COLO668 (cell line): Measurements from ENCODE around the gene PMM2.
"Not testable (repeated sequence)": the region's sequence is repeated elsewhere in the genome, so short reads cannot be mapped to it uniquely, and the experiment has no call there.

Experiments used
- DNase-seq: peaks from one replicate; lab custom pipeline; 2025; ENCODE audit not compliant: unreplicated experiment; lab: John Stamatoyannopoulos, UW

Gene PMM2

DNA sequence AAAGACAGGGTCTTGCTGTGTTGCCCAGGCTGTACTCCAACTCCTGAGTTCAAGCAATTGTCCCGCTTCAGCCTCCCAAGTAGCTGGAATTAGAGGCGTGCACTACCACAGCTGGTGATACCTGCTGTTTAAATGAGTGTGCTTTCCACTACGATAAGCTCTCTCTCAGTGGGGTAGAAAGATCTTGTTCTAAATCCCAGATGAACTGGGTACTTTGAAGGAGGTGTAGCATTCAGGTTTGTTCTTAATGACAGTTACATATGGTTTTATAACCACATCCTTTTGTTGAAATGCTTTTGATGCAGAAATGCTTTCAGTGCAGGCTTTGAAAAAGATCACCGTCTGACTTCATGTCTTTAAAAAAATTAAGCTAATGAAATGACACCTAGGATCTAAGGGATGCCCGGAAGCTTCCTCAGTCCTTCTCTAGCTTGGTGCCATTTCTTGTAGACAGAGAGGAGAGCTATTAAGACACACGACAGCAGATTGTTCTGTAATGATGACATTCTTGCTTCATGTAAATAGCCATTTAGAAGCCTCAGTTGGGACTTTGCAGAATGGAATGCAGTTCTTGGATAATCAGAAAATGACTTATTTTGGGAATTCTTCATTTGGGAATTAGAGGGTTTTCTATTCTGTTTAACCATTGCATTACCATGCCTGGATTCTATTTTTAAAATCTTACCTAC lies 19.5 kb downstream of the PMM2 start:
- DNase-seq: no peak

DNA sequence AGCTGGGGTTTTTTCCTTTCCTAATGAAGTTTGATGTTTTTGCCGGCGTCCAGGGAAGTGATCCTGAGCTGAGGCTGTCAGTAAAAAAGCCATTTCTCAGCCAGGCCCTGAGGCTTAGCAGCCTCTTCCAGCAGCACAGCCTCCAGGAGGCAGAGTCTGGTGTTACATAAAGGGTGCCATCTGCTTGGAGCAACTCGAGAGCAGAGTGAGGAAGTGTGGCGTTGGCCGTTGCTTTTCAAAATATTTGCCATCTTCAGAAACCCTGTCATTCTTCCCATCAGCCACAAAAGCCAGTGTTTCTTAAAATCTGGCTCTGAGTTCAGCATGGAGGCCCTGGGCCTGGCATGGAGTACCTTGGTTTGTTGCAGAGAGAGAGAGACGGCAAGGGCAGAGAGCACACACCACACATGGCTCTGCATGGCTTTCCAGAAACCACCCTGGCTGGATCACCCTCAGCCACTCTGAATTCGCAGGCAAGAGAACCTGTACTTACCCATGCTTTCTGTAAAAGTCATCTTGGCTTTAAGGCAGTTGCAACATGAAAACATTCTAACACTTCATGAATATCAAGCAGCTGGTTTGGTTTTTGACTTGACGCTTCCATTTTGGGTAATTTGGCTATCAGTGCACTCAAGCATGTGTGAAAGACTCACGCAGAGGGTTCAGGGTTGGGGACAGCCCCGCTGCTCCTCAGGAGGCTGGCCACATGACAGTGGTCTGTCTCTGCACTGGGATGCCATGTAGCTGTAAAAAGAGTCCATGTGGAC lies 21.0 kb downstream of the PMM2 start:
- DNase-seq: no peak

DNA sequence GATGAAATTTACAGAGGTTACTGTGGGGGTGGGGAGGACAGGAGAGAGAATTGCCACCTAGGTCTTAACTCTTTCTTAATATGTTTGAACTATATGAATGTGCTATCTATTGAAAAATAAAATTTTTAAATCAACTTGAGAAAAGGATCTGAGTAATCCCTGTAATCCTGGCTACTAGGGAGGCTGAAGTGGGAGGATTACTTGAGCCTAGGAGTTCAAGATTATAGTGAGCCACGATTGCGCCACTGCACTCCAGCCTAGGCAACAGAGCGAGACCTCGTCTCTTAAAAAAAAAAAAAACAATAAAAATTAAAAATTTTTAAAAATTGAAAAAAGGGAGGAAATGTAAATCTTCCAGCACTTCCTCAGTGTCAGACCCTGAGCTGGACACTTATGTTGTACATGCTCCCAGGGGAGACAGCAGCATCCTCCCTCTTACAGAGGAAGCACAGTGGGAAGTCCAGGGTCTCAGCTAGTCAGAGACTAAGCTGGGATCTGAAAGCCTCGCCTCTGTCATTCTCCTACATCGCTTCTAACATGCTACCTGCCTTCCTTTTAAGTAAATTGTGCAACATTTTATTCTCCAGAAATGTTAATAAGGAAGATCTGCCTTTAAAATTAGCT lies 21.9 kb downstream of the PMM2 start:
- no peak for DNase-seq

DNA sequence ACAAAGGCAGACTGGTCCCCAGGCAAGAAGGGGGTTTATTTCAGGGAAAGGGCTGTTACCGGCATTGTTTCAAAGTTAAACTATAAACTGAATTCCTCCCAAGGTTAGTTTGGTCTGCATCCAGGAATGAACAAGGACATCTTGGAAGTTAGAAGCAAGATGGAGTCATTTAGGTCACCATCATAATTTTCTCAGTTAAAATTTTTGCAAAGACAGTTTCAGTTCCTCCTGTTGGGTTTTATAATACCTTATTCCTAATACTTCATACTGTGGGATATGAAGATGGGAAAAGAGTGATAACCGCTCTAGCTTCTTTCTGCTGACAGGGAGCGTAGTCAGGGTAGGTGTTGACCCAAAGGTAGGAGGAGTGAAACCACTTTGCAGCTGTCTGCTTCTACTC lies 24.8 kb downstream of the PMM2 start:
- no peak for DNase-seq

DNA sequence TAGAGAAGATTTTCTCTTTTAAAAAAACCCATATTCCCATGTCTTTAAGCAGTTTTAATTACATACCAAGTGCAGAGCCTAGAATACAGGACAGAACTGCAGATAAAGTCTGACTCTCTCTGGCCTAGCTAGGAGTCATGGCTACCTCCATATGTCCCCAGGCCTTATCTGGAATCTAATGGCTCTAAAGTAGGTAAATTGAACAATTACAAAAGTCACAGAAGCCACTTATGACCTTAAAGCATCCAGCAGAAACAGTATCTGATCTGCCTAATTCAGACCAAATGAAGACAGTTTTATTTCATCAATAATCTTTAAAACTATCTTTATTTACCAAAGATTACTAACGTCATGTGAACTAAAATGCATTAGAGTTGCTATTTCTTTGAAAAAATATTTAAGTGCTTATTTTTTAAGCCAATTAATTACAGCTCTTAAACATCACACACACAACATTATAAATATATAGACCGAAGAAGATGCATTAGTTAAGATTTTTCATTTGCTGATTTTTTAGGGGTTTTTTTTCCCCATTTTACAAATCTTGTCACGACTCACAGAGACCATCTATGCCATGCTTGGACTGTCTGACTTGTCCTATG lies 28.7 kb downstream of the PMM2 start:
- DNase-seq: no peak

DNA sequence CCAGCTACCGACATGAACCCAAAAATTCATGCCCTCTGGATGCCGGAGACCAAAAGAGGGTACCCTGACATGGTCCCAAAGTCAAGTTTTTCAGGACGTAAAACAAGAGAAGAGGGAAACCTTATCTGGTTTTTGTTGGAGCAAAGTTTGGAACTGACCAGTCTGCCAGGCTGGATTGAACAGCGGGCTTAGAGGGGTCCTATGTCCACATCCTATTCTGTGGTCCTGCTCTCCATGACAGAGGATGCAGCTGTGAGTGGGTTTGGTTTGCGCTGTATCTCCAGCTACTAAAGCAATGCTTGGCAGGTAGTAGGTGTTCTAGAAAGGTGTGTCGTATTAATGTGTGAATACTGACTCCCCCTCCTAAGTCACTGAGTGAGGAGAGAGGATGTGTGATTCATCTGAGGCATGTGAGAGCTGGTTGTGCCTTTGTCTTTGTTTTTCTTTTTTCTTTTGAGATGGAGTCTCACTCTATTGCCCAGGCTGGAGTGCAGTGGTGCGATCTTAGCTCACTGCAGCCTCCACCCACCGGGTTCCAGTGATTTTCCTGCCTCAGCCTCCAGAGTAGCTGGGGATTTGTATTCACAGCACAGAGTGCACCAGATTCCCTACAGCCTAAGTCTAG lies 31.0 kb downstream of the PMM2 start:
- DNase-seq: no peak

DNA sequence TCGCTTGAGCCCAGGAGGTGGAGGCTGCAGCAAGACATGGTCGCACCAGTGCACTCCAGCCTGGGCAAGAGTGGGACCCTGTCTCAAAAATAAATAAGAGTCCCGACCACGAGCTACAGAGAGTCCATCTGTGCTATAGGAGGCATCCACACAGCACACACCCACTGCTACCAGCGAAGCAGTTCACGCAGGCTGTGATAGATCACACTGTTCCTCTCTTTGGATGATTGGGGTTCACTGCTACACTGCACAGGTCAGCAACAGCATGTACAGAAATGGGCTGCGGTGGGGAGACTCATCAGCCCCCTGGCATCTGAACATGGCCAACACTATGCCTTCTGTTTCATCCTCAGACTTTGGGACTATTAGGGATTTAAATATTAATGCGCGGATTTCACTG lies 33.8 kb downstream of the PMM2 start:
- no peak for DNase-seq

DNA sequence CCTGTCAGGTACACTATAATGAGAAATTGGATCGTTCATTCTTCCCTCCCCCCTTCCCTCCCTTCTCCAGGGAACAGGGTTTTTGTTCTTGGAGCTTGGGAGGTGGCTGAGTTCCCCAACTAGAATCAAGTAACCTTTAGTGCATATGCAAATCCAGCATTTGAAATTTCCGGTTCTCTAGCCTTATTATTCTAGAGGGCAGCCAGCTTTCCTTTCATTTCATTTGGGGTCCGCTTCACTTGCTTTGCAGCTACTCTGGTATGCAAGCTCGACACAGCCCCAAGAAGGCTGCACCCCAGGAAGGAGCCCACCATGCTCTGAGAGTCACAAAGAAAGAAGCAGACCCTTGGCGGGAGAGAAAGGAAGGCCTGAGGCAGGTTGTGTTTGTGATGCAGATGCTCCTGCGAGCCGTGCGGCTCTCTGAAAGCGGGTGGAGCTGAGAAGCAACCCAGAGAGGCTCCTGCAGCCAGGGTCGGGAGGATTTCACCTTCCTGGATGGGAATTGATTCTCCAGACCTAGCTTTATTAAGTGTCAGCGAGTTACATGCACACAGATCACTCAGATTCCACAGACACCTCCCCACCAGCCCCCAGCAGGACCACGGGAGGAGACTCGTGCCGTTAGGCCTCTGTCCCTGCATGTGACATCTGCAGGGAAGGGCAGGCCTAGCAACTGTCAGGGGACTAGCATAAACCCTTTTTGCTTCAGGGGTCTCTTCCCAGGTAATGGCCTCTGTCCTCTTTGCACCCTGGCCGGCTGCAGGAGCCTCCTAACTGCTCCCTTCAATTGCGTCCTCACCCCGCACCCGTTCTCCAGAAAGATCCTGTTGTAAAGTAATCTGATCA lies 34.5 kb downstream of the PMM2 start:
- DNase-seq: no peak

DNA sequence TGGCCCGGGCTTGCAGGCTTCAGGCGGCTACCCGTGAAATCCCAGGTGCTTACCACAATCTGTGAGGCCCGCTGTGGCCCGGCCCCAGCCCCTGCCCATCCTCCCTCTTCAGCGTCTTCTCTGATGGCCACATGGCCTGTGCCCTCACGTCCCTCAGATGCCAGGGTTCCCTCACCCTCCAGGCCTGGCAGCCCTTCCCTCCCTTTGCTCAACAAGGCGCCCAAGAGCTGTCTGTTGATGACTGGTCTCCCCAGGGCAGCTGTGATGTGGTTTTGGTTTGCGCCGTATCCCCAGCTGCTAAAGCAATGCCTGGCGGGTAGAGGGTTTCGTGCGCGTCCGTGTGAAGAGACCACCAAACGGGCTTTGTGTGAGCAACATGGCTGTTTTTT lies 35.1 kb downstream of the PMM2 start:
- DNase-seq: no peak

DNA sequence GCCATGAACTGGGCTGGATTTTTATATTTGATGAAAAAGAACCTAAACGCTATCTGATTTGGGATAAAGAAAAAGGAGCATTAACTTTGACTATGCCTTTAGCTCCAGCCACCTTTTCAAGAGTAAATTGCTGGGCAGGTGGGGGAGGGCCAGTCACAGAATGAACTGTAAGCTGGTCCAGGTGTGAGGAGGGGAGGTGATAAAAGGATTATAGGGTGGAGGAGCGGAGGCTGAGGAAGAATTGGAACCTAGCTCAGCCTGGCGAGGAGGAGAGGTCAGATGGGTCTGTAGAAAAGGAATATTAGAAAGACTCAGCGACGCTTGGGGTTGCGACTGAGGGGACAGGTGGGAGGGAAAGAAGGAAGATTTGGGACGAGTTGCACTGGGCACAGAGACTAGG lies 39.2 kb downstream of the PMM2 start:
- not testable (repeated sequence) for DNase-seq

DNA sequence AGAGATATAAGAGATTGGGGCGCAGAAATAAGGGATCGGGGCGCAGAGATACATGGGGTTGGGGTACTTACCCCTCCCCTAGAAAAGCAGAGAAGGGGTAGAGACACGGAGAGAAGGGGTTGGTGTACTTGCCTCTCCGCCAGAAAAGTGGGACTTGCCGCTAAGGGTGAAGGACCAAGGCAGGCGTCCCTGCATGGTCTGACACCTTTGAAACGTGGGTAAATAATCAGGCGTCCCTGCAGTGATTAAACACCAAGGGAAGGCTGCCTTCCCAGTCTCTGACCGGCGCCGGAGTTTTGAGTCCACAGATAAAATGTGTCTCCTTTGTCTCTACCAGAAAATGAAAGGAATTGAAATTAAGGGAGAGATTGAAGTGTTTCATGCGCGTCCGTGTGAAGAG lies 40.0 kb downstream of the PMM2 start:
- not testable (repeated sequence) for DNase-seq

DNA sequence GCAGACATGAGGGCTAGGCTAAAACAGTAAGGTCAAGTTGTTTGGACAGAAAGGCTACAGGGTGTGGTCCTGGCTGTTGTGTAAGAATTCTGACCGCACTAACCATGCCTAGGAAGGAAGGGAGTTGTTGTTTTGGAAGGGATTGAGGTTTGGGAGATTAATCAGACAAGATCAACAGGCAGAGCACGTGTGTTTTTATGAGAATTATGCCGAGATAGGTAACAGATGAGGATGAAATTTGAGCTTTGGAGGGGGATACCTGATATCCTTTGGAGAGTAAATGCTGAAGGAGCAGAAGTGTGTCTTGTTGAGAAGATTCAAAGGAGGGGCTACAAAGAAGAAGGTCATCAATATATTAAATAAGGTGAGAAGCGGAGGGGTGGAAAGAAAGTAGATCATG lies 44.4 kb downstream of the PMM2 start:
- DNase-seq: not testable (repeated sequence)

DNA sequence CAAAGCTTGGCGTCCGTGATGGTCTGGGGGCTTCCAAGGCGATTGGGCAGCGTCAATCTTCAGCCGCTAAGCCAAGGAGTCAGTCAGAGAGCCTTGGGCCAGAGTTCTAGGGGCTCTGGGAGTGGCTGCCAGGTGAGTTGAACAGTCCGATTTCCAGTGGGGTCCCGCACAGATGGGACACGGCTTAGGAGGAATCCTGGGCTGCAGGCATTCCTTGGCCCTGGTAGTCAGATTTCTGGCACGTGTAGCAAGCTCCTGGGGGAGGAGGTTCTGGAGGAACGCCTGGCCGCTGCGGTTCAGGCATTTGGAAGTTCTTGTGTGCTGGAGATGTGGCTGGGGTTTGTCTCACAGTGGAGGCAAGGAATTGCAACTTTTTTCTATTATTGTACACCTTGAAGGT lies 45.7 kb downstream of the PMM2 start:
- DNase-seq: not testable (repeated sequence)

DNA sequence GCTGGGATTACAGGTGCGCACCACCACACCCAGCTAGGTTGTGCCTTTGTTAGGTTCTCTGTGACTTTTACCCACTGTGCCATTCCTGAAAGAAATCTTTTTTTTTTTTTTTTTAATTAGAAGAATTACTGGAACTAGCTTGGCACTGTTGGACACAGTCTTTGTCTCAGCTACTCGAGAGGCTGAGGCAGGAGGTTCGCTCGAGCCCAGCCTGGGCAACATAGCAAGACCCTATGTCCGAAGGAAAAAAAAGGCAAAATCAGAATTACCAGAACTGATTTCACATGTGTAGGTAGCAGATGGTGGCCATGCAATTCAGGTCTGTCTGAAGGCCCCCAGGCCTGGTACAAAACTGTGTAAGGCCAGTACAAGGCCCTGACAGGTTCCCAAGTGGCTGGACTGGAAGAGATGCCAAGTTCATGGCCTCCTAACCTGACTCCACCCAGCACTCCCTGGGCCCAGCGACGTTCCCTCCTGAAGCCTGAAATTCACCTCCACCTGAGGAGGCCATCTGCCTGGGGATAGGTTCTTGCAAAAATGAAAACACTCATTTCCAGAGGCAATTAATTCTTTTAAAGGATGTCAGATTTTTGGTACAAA lies 48.2 kb downstream of the PMM2 start:
- DNase-seq: no peak

DNA sequence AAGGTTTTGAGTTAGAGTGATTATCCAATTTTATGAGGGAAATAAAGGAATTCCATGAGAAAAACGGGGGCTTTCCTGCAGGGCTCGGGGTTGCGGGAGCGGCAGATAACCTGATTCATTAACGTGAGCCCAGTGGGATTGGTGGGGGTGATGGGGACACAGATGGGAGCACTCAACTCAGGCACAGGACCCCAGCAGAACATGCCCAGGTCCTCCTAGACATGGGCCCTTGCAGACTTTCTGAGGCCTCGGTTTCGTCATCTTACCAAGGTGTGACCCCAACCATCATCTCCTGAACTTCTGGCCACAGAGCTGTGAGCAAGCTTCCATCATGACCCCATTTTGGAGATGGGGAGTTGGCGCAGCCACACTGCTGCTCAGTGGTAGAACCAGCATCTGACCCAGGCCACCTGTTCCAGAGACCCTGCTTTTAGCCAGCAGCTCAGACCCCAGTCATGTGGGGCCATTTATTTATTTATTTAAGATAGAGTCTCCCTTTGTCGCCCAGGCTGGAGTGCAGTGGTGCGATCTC lies 48.8 kb downstream of the PMM2 start:
- DNase-seq: no peak

DNA sequence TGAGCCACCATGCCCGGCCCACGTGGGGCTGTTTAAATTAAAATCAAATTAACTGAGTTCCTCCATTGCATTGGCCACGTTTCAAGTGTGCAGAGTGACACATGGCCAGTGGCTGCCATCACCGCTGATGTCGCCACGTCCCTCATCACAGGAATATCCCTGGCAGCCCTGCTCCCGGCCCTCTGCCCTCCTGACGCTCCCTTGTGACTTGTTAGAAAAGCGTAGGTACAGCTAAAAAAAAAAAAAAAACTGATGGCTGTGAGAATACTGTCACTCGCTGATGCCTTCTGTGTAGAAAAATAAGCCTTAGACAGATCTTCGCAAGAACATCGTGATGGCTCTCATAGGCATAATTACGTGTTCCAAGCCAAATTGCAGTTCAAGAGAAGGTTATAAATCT lies 49.5 kb downstream of the PMM2 start:
- no peak for DNase-seq

DNA sequence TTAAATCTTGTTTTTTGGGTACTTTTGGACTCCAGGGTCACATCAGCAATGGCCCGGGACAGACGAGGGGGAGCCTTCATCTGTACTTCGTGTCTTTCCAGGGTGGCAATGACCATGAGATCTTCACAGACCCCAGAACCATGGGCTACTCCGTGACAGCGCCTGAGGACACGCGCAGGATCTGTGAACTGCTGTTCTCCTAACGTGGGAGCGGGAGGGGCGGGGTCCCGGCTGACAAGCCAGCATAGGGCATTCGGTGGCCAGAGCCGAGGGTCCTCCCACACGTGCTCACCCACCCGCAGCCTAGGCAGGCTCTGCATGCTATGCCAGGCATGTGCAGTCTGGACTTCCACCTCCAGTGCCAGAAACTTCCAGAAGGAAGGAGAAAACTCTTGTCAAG lies 50.0 kb downstream of the PMM2 start:
- DNase-seq: no peak

DNA sequence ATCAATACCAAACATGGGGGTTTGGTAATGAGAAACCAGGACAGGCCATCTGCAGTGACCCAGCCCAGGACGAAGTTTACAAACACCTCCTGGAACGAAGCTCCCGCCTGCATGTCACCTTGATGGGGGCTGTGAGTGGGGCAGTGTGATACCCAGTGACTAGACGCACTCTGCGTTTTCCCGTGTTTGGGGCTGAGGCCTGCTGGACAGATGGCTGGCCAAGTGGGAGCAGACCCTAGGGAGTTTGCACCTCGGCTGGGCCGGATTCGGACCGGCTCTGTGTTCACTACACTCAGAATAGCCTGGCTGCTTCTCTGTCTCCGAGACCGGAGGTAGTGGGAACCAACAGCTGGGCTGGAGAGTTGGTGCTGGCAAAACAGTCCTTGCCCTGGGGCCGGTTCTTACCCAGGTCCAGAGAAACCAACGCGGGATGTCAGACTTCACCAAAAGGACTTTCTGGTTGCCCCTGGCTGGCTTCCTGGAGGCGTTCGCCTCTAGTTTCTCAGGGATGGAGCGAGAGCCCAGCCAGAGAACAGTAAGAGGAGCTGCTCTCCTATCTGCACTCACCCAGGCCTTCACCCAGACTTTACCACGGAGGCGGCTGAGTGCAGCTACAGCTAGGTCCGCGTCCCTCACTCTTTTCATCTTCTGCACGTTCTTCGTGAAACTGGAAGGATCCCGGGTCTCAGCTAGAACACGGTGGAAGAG lies 50.7 kb downstream of the PMM2 start:
- no peak for DNase-seq

DNA sequence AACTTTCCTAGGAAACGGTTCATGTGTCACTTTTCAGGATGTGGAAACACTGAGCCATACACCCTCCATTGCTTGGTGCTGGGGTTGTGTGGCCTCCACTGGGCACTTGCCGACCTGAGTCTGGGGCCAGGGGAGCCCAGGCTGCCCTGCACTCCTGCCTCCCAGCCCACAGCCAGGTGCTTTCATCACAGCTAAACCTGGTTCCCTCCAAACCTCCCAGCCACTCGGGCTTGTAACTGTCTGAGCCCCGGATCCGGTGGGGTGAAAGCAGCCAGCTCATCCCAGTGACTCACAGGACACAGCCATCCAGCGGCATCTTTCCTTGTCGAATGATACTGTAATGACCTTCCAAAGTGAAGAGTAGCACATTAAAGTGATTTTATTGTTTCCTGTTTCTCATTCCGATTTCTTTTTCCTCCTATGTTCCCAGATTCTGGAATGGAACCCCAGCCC lies 51.3 kb downstream of the PMM2 start:
- no peak for DNase-seq
